EL (cell line): ENCODE data around the gene PAMR1.

Experiments used
- DNase-seq: peaks from one replicate; pipeline ENCODE4 v3.0.0-alpha.2; 2016

PAMR1 gene

GRCh38 chr11:35393098-35393497 is 132.3 kb downstream of the PAMR1 start:
- DNase-seq: no peak

DNA sequence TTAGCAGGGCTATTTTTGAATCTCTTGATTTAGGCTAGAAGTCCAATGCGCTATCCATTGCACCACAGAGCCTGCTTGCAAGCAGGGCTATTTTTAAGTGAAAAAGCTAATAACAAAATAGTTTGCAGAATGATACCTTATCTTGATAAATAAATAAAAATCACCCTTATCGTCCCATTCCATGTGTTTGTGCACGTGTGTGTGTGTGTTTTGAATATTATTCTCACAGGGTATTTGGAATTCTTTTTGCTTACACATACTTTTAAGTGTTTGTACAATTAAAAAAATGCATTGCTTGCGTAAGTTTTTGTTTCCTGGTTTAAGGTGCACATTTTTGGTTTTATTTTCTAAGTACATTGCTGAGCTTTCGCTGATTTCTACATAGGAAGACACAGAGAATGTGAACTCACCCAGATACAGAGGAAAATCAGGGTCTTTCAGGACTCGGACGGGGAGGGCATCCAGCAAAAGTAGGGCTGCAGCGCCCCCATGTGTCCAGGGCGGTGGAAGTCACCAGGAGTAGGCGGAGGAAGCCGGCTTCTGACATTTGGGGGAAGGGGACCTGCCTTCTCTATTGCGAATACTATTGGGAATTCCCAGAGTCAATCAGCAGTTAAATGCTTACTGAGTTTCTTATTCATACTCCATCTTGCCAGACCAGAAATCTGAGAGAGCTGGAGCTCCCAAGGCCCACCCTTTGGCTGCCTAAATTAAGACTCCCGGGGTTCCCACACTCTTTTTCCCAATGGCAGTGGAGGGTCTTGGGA is 133.3 kb downstream of the PAMR1 start:
- peak; percentile 81 for DNase-seq

- peak; percentile 74 for DNase-seq
Observed at GRCh38 chr11:35390737-35391682, 134.4 kb downstream of the PAMR1 start.

- DNase-seq: no peak
Observed at GRCh38 chr11:35389897-35390465, 135.4 kb downstream of the PAMR1 start.

- no peak for DNase-seq
Observed at GRCh38 chr11:35389112-35389511, 136.3 kb downstream of the PAMR1 start.

- no peak for DNase-seq
Observed at GRCh38 chr11:35388061-35388460, 137.4 kb downstream of the PAMR1 start.

DNA sequence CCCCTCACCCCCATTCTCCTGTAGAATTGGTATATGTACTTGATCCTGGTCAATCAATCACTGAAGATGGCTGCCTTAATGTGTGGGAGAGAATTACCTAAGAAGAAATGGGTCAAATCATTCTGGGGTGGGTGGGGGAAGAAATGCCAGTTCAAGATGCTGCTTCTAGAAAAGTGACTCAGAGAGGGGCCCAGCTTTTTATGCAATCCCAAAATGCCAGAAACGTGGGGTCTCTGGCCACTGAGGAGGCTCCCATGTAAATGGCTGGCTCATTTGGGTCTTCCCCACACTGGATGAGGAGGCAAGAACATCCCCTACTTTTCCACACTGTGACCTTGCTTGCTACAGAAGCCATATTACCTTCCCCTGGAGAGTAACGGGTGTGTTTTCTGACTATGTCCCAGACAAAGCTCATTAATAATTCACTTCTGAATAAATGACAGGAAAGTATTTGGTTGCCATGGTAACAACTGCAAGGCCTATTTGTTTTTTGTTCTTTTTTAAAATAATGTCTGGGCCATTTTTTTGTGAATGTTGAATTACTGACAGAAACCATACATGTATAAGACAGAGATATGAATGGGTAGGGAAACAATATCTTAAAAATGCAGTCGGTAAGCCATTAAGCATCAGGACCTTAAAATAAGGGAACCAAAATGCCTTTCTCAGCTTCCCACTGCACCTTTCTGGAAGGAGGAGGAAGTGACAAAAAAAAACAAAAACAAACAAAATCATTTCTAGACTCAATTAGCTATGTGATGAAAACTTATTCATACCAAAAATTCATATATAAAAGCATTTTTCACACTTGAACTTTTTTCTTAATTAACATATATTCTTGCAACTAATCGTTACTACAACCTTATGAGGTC is 138.1 kb downstream of the PAMR1 start:
- DNase-seq: no peak

- DNase-seq: no peak
Observed at GRCh38 chr11:35383953-35384352, 141.5 kb downstream of the PAMR1 start.
